Liver (tissue), 9 donors: ENCODE measurements around the gene RELCH. TPM values are rescaled to one million over a fixed set of nuclear protein-coding genes. Genes with fewer than 3 reads are reported as not detected.

Source experiments
- DNase-seq: peaks from one replicate; pipeline ENCODE4 v3.0.0-alpha.2; 2017; ENCODE audit warnings: low spot score
- H3K27ac ChIP-seq, 2 donors: one replicate each; pipeline ENCODE4 v1.7.0; 2013; ENCODE audit warnings: inconsistent platforms in 2 of 2, low read length in 2 of 2, control low read depth in 1 of 2, low read depth in 1 of 2, mild to moderate bottlenecking in 1 of 2
- H3K27me3 ChIP-seq, 4 donors: one replicate each; pipeline versions ENCODE4 v1.6.1 to v1.7.0; 2013; ENCODE audit warnings: low read length in 3 of 4, inconsistent platforms in 1 of 4, mild to moderate bottlenecking in 1 of 4, moderate library complexity in 1 of 4; ENCODE audit not compliant: control insufficient read depth in 4 of 4, insufficient read depth in 4 of 4
- H3K36me3 ChIP-seq, 4 donors: one replicate each; pipeline versions ENCODE4 v1.6.1 to v1.7.0; 2013; ENCODE audit warnings: low read length in 3 of 4, mild to moderate bottlenecking in 3 of 4, low read depth in 1 of 4, moderate library complexity in 1 of 4; ENCODE audit not compliant: control insufficient read depth in 4 of 4, insufficient read depth in 3 of 4
- H3K4me1 ChIP-seq, 4 donors: one replicate each; pipeline versions ENCODE4 v1.6.1 to v1.7.0; 2013; ENCODE audit warnings: low read length in 3 of 4, mild to moderate bottlenecking in 3 of 4, moderate library complexity in 1 of 4; ENCODE audit not compliant: control insufficient read depth in 4 of 4, insufficient read depth in 4 of 4
- H3K4me3 ChIP-seq, 3 donors: one replicate each; pipeline versions ENCODE4 v1.6.1 to v1.7.0; 2013; ENCODE audit warnings: low read length in 3 of 3, control low read depth in 1 of 3, low read depth in 1 of 3, mild to moderate bottlenecking in 1 of 3
- H3K9ac ChIP-seq, 2 donors: one replicate each; pipeline ENCODE4 v1.7.0; 2013; ENCODE audit warnings: low read length in 2 of 2, mild to moderate bottlenecking in 2 of 2, moderate library complexity in 2 of 2, control low read depth in 1 of 2, low read depth in 1 of 2
- H3K9me3 ChIP-seq, 4 donors: one replicate each; pipeline versions ENCODE4 v1.6.1 to v1.7.0; 2013; ENCODE audit warnings: low read length in 3 of 4; ENCODE audit not compliant: control insufficient read depth in 4 of 4
- ATF3 ChIP-seq: IDR thresholded peaks from 2 replicates; pipeline ENCODE4 v1.6.1; 2016; ENCODE audit warnings: antibody characterized with exemption
- CTCF ChIP-seq: fragments of 150-350 bp; IDR thresholded peaks from 2 replicates; pipeline ENCODE4 v1.5.1; 2017; ENCODE audit warnings: improper control_type of control experiment, low read depth, low read length; ENCODE audit not compliant: missing input control
- FOXA1 ChIP-seq: IDR thresholded peaks from 2 replicates; pipeline ENCODE4 v1.6.1; 2016; ENCODE audit warnings: antibody characterized with exemption
- FOXA2 ChIP-seq: IDR thresholded peaks from 2 replicates; pipeline ENCODE4 v1.6.1; 2016; ENCODE audit warnings: antibody characterized with exemption
- GABPA ChIP-seq, 2 donors: IDR thresholded peaks in 1 of 2; conservative IDR thresholded peaks in 1 of 2; 2 replicates each; pipeline ENCODE4 v1.6.1; 2016; ENCODE audit warnings: antibody characterized with exemption in 2 of 2, mild to moderate bottlenecking in 1 of 2, moderate library complexity in 1 of 2
- HNF4A ChIP-seq, 2 donors: conservative IDR thresholded peaks; 2 replicates each; pipeline ENCODE4 v1.6.1; 2016; ENCODE audit warnings: antibody characterized with exemption in 2 of 2, mild to moderate bottlenecking in 2 of 2
- HNF4G ChIP-seq: IDR thresholded peaks from 2 replicates; pipeline ENCODE4 v1.6.1; 2016; ENCODE audit warnings: antibody characterized with exemption
- JUND ChIP-seq, 2 donors: IDR thresholded peaks; 2 replicates each; pipeline ENCODE4 v1.6.1; 2016; ENCODE audit warnings: antibody characterized with exemption in 2 of 2
- NR2F2 ChIP-seq: IDR thresholded peaks from 2 replicates; pipeline ENCODE4 v1.6.1; 2016; ENCODE audit warnings: antibody characterized with exemption
- RAD21 ChIP-seq, 2 donors: IDR thresholded peaks; 2 replicates each; pipeline ENCODE4 v1.6.1; 2016; ENCODE audit warnings: antibody characterized with exemption in 2 of 2, mild to moderate bottlenecking in 2 of 2
- REST ChIP-seq: IDR thresholded peaks from 2 replicates; pipeline ENCODE4 v1.6.1; 2016; ENCODE audit warnings: antibody characterized with exemption, mild to moderate bottlenecking
- RXRA ChIP-seq, 2 donors: IDR thresholded peaks; 2 replicates each; pipeline ENCODE4 v1.6.1; 2017 to 2018; ENCODE audit warnings: antibody characterized with exemption in 2 of 2, mild to moderate bottlenecking in 1 of 2
- SP1 ChIP-seq: IDR thresholded peaks from 2 replicates; pipeline ENCODE4 v1.6.1; 2018; ENCODE audit warnings: antibody characterized with exemption, mild to moderate bottlenecking
- TAF1 ChIP-seq: conservative IDR thresholded peaks from 2 replicates; pipeline ENCODE4 v1.6.1; 2016; ENCODE audit warnings: antibody characterized with exemption, mild to moderate bottlenecking
- YY1 ChIP-seq: IDR thresholded peaks from 2 replicates; pipeline ENCODE4 v1.6.1; 2016; ENCODE audit warnings: antibody characterized with exemption, mild to moderate bottlenecking
- ZBTB33 ChIP-seq: IDR thresholded peaks from 2 replicates; pipeline ENCODE4 v1.6.1; 2016; ENCODE audit warnings: antibody characterized with exemption
- WGBS: extraction: QIAGEN DNeasy Blood & Tissue Kit; methylation state at CpG from one replicate; pipeline ENCODE4 v1.1.7; 2013; 5-methylcytosine and 5-hydroxymethylcytosine counted together
- polyA plus RNA-seq, 2 donors: library from polyadenylated mRNA; stranded (reverse) in 1 of 2; unstranded in 1 of 2; fragments of 200-250 nt in 1 of 2; fragments of >200 nt in 1 of 2; fragmentation: Nextera tagmentation in 1 of 2; extraction: Ambion mirVana in 1 of 2; gene quantifications; one replicate each; pipeline versions ENCODE4 v1.2.1 to v1.2.3, GENCODE V29; 2013 to 2015
- total RNA-seq, 2 donors: library from RNA; depleted of rRNA; stranded (reverse); fragments of >200 nt; gene quantifications; one replicate each; pipeline ENCODE4 v1.2.3, GENCODE V29; 2014
- donor health status: healthy.
- donor health status: healthy.
- donor health status: healthy.
- donor health status: healthy.
- donor health status: healthy.

Gene RELCH
- total and polyA plus RNA-seq, 4 donors, result 4.3 to 21.7 (median 11.0) TPM

- TF ChIP-seq SP1 (no peak), JUND (IDR thresholded peaks at IDR 0.05) (no peak), TAF1 (no peak), HNF4G (no peak), CTCF (no peak), FOXA1 (no peak), RXRA (IDR thresholded peaks at IDR 0.05) (no peak)
Observed at GRCh38 chr18:62198259-62198658, 11.2 kb downstream of the RELCH start (continued).

- H3K27ac ChIP-seq, result no peak overlapping the region
- no peak for DNase-seq
- no peak overlapping the region for H3K9ac ChIP-seq
- TF ChIP-seq GABPA (IDR thresholded peaks at IDR 0.05 in 1 of 2, conservative IDR thresholded peaks at IDR 0.05 in 1 of 2), result no peak
- TF ChIP-seq ZBTB33, result no peak
- no peak for TF ChIP-seq SP1
- TF ChIP-seq TAF1, result no peak
- no peak for TF ChIP-seq RAD21 (IDR thresholded peaks at IDR 0.05)
- no peak for TF ChIP-seq FOXA1
- no peak for TF ChIP-seq JUND (IDR thresholded peaks at IDR 0.05)
- TF ChIP-seq NR2F2, result no peak
- no peak for TF ChIP-seq ATF3
- no peak for TF ChIP-seq REST
- no peak for TF ChIP-seq FOXA2
- no peak for TF ChIP-seq HNF4A (conservative IDR thresholded peaks at IDR 0.05)
- no peak for TF ChIP-seq YY1
- no peak overlapping the region for H3K4me3 ChIP-seq
- no peaks in the 10 kb centered on the region for H3K27me3 ChIP-seq
- H3K9me3 ChIP-seq, result no peaks in the 10 kb centered on the region
- H3K36me3 ChIP-seq, result no peaks in the 10 kb centered on the region
- WGBS, result 93% methylated on average over 2 of the region's 2 CpGs
- peaks cover 0 to 2% (median 0%) of the 10 kb centered on the region in 4 donors for H3K4me1 ChIP-seq
Observed at GRCh38 chr18:62199629-62200028, 12.6 kb downstream of the RELCH start.
